DND-41 (cell line): ENCODE results near the gene MAN1B1.

Experiments
- ATAC-seq: fragments of 200-7000 bp; cut with Tn5 transposase; 3 replicates; pipeline ENCODE4 v1.9.1; 2021; ENCODE audit warnings: low read depth; ENCODE audit not compliant: insufficient read depth
- DNase-seq: peaks from one replicate; pipeline ENCODE4 v3.0.0-alpha.2; 2020
- H2AFZ ChIP-seq: 2 replicates; pipeline ENCODE4 v1.6.0; 2012; ENCODE audit warnings: low read depth, low read length
- H3K27ac ChIP-seq: 2 replicates; pipeline ENCODE4 v1.5.1; 2012; ENCODE audit warnings: low read length, inconsistent platforms
- H3K27me3 ChIP-seq: fragments of 200-600 bp; sonication (generic); 2 replicates; pipeline ENCODE4 v1.6.0; 2012; ENCODE audit warnings: low read length, mild to moderate bottlenecking, inconsistent platforms; ENCODE audit not compliant: insufficient read depth, poor library complexity
- H3K36me3 ChIP-seq: 2 replicates; pipeline ENCODE4 v1.5.1; 2012; ENCODE audit warnings: low read length, inconsistent platforms; ENCODE audit not compliant: insufficient read depth
- H3K4me1 ChIP-seq: 2 replicates; pipeline ENCODE4 v1.5.1; 2012; ENCODE audit warnings: mild to moderate bottlenecking, low read length; ENCODE audit not compliant: insufficient read depth
- H3K4me2 ChIP-seq: 2 replicates; pipeline ENCODE4 v1.6.0; 2012; ENCODE audit warnings: mild to moderate bottlenecking, moderate library complexity, low read length, inconsistent platforms; ENCODE audit not compliant: insufficient read depth
- H3K4me3 ChIP-seq, 2 experiments: fragments of 200-600 bp in 1 of 2; shearing (Covaris generic) in 1 of 2; 2 replicates each; pipeline ENCODE4 v1.5.1; 2012 to 2016; ENCODE audit warnings: inconsistent platforms in 2 of 2, low read length in 2 of 2, mild to moderate bottlenecking in 2 of 2, low read depth in 1 of 2, moderate library complexity in 1 of 2
- H3K79me2 ChIP-seq: 2 replicates; pipeline ENCODE4 v1.6.0; 2012; ENCODE audit warnings: low read length, inconsistent platforms; ENCODE audit not compliant: insufficient read depth
- H3K9ac ChIP-seq: 2 replicates; pipeline ENCODE4 v1.6.0; 2012; ENCODE audit warnings: low read depth, mild to moderate bottlenecking, inconsistent platforms, low read length, moderate library complexity
- H3K9me3 ChIP-seq: 2 replicates; pipeline ENCODE4 v1.5.1; 2012; ENCODE audit warnings: low read length, moderate library complexity, mild to moderate bottlenecking, inconsistent platforms; ENCODE audit not compliant: insufficient read depth, severe bottlenecking
- H4K20me1 ChIP-seq: 2 replicates; pipeline ENCODE4 v1.6.0; 2012; ENCODE audit warnings: low read length; ENCODE audit not compliant: insufficient read depth
- EZH2 ChIP-seq: IDR thresholded peaks from 3 replicates; pipeline ENCODE4 v1.6.1; 2012; ENCODE audit warnings: borderline replicate concordance, low read depth, mild to moderate bottlenecking, moderate library complexity, low read length, inconsistent platforms; ENCODE audit not compliant: severe bottlenecking
- TF ChIP-seq, protein P1 (sequence below): IDR thresholded peaks from 2 replicates; pipeline ENCODE4 v1.5.1; 2012; ENCODE audit warnings: borderline replicate concordance, low read length, moderate library complexity, mild to moderate bottlenecking; ENCODE audit not compliant: poor library complexity, severe bottlenecking; ENCODE audit errors: extremely low read depth

Gene MAN1B1

DNA sequence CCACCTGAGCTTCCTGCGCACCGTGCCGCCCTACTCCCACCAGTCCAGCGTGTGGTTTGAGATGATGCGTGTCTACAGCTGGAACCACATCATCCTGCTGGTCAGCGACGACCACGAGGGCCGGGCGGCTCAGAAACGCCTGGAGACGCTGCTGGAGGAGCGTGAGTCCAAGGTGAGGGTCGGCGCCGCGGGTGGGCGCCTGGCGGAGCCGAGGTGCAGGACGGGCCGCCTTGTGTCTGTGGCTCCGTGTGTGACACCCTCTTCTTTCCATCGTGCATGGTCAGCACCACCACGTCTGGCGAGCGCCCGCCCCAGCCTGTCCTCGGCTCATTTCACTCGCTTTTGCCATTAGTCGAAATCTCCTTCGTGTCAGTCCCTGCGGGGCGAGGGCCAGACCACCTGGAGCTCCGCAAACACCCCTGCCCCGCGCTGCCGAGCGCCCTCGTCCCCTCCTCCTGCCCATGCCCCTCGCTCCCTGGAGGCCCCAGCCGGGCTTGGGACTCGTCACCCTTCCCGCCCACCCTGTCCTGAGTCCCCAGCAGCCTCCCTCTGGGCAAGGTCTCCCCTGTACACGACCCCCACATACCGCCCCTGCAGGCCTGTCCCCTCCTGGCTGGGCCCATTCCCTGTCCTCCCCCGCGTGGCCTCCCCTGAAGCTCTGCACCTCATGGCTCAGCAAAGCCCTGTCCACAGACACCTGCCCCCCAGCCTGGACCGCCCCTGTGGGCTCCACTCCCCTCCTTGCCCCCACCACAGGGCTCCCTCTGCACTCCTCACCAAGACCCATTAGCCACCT, 59.1 kb downstream of the MAN1B1 start:
- H3K4me2 ChIP-seq: no peak overlapping the region
- no peak overlapping the region for H3K9ac ChIP-seq
- no peak for DNase-seq
- H3K4me3 ChIP-seq: no peak overlapping the region
- peaks cover 8% of the 10 kb centered on the region for H3K4me1 ChIP-seq
- H3K9me3 ChIP-seq: no peaks in the 10 kb centered on the region
- 0 out of 3 replicates have a peak, but pooled peaks have one; percentile 9 for ATAC-seq
- H3K79me2 ChIP-seq: no peaks in the 10 kb centered on the region
- no peaks in the 10 kb centered on the region for H3K36me3 ChIP-seq
- H3K27ac ChIP-seq: no peak overlapping the region
- no peaks in the 10 kb centered on the region for H3K27me3 ChIP-seq
- peaks cover 12% of the 10 kb centered on the region; the same call in 1 of the 2 replicates for H4K20me1 ChIP-seq
- TF ChIP-seq EZH2: no peak
- TF ChIP-seq, protein P1, sequence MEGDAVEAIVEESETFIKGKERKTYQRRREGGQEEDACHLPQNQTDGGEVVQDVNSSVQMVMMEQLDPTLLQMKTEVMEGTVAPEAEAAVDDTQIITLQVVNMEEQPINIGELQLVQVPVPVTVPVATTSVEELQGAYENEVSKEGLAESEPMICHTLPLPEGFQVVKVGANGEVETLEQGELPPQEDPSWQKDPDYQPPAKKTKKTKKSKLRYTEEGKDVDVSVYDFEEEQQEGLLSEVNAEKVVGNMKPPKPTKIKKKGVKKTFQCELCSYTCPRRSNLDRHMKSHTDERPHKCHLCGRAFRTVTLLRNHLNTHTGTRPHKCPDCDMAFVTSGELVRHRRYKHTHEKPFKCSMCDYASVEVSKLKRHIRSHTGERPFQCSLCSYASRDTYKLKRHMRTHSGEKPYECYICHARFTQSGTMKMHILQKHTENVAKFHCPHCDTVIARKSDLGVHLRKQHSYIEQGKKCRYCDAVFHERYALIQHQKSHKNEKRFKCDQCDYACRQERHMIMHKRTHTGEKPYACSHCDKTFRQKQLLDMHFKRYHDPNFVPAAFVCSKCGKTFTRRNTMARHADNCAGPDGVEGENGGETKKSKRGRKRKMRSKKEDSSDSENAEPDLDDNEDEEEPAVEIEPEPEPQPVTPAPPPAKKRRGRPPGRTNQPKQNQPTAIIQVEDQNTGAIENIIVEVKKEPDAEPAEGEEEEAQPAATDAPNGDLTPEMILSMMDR: no peak
- H2AFZ ChIP-seq: no peak overlapping the region

DNA sequence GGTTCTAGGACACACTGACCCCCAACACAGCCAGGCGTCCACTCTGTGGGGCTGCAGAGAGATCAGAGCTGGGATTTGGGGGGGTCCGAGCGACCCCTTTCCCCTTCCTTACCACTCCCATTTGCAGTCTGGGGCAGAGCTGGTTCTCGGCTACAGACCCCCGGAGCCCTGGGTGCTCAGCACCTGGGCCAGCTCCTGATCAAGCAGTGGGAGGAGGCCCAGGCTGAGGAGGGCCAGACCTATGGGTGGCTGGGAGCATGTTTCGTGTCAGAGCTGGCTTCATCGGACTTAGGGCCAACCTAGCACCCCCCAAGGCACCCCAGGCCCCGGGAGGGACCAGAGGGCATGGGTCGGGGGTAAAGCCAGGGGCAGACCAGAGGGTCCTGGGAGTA, 59.7 kb downstream of the MAN1B1 start:
- Histone ChIP-seq H4K20me1 (peaks cover 8% of the 10 kb centered on the region; the same call in 1 of the 2 replicates), H3K27me3 (no peaks in the 10 kb centered on the region), H3K4me3 (no peak overlapping the region), H3K79me2 (no peaks in the 10 kb centered on the region), H2AFZ (no peak overlapping the region), H3K27ac (no peak overlapping the region), H3K4me1 (peaks cover 2% of the 10 kb centered on the region; the same call in 1 of the 2 replicates), H3K4me2 (no peak overlapping the region), H3K9ac (no peak overlapping the region), H3K36me3 (no peaks in the 10 kb centered on the region), H3K9me3 (no peaks in the 10 kb centered on the region)
- TF ChIP-seq, protein P1: no peak
- TF ChIP-seq EZH2: no peak
- peak; percentile 65; the same call in 2 of the 3 replicates for ATAC-seq
- no peak for DNase-seq

DNA sequence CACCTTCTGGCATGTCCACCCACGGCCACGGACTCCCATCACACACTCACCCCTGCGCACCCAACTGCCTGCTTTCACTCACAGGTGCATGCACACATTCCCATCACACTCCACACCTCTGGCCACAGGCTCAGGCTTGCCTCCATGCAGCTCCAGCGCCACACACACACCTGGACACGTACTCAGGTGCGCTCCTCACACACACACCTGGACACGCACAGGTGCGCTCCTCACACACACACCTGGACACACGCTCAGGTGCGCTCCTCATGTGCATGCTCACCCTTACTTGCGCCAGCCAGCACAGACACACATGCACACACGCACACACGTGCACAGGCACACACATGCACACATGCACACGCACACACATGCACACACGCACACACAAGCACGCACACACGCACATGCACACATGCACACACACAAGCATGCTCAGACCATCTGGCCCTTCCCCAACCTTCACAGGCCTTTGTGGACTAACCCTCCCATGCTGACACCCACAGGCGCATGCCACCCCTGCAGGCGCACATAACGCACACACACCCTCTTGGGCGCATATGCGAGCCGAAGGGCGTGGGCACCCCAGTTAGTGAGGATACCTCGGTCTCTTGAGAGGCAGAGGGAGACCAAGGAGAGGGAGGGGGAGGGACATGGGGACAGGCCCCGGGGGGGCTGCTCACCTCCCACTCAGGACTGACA, 60.5 kb downstream of the MAN1B1 start:
- Histone ChIP-seq H3K4me3 (no peak overlapping the region), H3K4me2 (no peak overlapping the region), H3K9ac (no peak overlapping the region), H4K20me1 (peaks cover 1% of the 10 kb centered on the region; the same call in 1 of the 2 replicates), H3K36me3 (no peaks in the 10 kb centered on the region), H2AFZ (no peak overlapping the region), H3K79me2 (no peaks in the 10 kb centered on the region), H3K9me3 (no peaks in the 10 kb centered on the region), H3K27me3 (no peaks in the 10 kb centered on the region), H3K27ac (no peak overlapping the region), H3K4me1 (no peaks in the 10 kb centered on the region)
- ATAC-seq (no peak), DNase-seq (no peak)
- no peak for TF ChIP-seq EZH2
- TF ChIP-seq, protein P1: no peak
